Muscle layer of colon (tissue), 2 donors: ENCODE measurements around the gene TMEM132E.
"Not testable (repeated sequence)": the region's sequence is repeated elsewhere in the genome, so short reads cannot be mapped to it uniquely, and the experiment has no call there.

Experiments
- H3K27ac ChIP-seq: one replicate; pipeline ENCODE4 v1.7.0; 2013; ENCODE audit warnings: low read depth, mild to moderate bottlenecking, low read length, moderate library complexity
- H3K27me3 ChIP-seq, 2 donors: one replicate each; pipeline ENCODE4 v1.7.0; 2013; ENCODE audit warnings: low read length in 2 of 2, mild to moderate bottlenecking in 2 of 2; ENCODE audit not compliant: insufficient read depth in 2 of 2, control insufficient read depth in 1 of 2
- H3K36me3 ChIP-seq: one replicate; pipeline ENCODE4 v1.7.0; 2013; ENCODE audit warnings: mild to moderate bottlenecking, low read length; ENCODE audit not compliant: insufficient read depth
- H3K4me1 ChIP-seq: one replicate; pipeline ENCODE4 v1.7.0; 2013; ENCODE audit warnings: mild to moderate bottlenecking, low read length; ENCODE audit not compliant: insufficient read depth
- H3K4me3 ChIP-seq, 2 donors: one replicate each; pipeline ENCODE4 v1.7.0; 2013; ENCODE audit warnings: low read length in 2 of 2, low read depth in 1 of 2, mild to moderate bottlenecking in 1 of 2, moderate library complexity in 1 of 2
- H3K9ac ChIP-seq: one replicate; pipeline ENCODE4 v1.7.0; 2013; ENCODE audit warnings: low read length
- H3K9me3 ChIP-seq: one replicate; pipeline ENCODE4 v1.7.0; 2013; ENCODE audit warnings: mild to moderate bottlenecking, low read length
- donor health status: abdominal sarcoma.
- donor health status: Adenocarcinoma of cecum.

TMEM132E gene, protein sequence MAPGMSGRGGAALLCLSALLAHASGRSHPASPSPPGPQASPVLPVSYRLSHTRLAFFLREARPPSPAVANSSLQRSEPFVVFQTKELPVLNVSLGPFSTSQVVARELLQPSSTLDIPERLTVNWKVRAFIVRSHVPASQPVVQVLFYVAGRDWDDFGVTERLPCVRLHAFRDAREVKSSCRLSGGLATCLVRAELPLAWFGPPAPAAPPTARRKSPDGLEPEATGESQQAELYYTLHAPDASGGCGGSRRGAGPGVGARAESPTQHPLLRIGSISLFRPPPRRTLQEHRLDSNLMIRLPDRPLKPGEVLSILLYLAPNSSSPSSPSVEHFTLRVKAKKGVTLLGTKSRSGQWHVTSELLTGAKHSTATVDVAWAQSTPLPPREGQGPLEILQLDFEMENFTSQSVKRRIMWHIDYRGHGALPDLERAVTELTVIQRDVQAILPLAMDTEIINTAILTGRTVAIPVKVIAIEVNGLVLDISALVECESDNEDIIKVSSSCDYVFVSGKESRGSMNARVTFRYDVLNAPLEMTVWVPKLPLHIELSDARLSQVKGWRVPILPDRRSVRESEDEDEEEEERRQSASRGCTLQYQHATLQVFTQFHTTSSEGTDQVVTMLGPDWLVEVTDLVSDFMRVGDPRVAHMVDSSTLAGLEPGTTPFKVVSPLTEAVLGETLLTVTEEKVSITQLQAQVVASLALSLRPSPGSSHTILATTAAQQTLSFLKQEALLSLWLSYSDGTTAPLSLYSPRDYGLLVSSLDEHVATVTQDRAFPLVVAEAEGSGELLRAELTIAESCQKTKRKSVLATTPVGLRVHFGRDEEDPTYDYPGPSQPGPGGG (N-terminal part only)

GRCh38 chr17:34579017-34579946 is at the start of gene TMEM132E:
Gene TMEM132E (plus strand): TSS chr17:34579582. CDS start chr17:34581077, 1,495 bp downstream.
- Histone ChIP-seq H3K36me3 (no peaks in the 10 kb centered on the region), H3K9me3 (no peaks in the 10 kb centered on the region), H3K4me3 (peak within 1 kb of the TSS; percentile 17 to 63), H3K27me3 (peaks cover 38 to 66% of the 10 kb centered on the region in 2 donors), H3K27ac (no peak within 1 kb of the TSS), H3K9ac (no peak within 1 kb of the TSS), H3K4me1 (peaks cover 21% of the 10 kb centered on the region)

DNA sequence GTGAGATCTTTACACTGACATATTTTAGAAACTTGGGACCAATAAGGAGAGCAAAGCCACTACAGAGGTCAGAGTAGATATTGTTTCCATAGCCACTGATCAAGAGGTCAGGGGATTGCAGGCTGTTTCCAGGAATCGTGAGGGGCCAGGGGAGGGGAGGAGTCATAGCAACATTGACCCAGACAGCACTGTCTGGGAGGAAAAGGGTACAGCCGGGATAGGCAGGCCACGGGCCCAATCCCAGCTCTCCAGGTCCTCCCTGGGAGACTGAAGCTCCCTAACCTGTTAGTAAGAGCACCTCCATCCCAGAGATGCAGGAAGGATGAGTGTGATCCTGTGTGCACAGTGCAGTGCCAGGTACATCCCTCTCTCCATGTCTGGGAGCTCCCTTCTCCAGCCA is 48.5 kb upstream of the TMEM132E start:
- H3K9me3 ChIP-seq, result no peaks in the 10 kb centered on the region
- no peak overlapping the region for H3K9ac ChIP-seq
- H3K27me3 ChIP-seq, result peaks cover 0 to 10% of the 10 kb centered on the region in 2 donors
- H3K4me1 ChIP-seq, result no peaks in the 10 kb centered on the region
- H3K4me3 ChIP-seq, result no peak overlapping the region
- no peak overlapping the region for H3K27ac ChIP-seq
- no peaks in the 10 kb centered on the region for H3K36me3 ChIP-seq

DNA sequence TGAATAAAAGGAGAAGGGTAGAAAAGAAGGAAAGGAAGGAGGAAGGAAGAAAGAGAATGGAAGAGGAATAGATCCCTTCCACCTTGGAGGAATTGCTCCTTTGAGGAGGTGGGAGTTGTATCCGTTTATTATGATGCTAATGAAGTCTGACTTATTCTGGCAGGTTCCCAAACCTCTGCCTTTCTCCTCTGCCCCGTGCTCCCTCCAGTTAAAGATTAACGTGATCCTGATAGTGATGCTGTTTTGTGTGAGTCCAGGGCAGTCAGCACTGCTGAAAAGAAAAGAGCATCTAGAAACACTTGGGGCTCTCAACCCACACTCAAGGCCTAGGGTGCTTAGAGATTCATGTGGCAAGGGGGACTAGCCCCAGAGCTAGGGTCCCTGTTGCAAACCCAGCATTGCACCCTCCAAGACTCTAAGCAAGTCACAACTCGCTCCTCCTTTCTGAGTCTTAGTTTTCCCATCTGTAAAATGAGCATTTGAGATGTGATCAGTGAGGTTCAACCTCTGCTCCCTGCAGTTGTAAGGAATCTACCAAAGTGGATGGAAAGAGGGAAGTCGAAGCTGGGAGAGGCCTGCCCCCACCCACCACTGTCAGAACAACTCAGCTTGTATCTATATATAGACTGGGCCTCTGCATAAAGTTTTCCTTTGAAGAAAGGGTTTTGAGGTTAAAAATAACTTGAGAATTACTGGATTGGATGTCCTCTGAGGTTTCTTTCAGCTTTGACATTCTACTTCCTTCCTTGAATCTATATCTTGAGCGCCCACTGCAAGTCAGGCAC is 46.9 kb upstream of the TMEM132E start:
- Histone ChIP-seq H3K9me3 (no peaks in the 10 kb centered on the region), H3K27me3 (peaks cover 0 to 10% of the 10 kb centered on the region in 2 donors), H3K27ac (no peak overlapping the region), H3K9ac (no peak overlapping the region), H3K4me3 (no peak overlapping the region), H3K4me1 (no peaks in the 10 kb centered on the region), H3K36me3 (no peaks in the 10 kb centered on the region)

- H3K27me3 ChIP-seq, result peaks cover 0 to 4% of the 10 kb centered on the region in 2 donors
- no peak overlapping the region for H3K4me3 ChIP-seq
- no peaks in the 10 kb centered on the region for H3K9me3 ChIP-seq
- no peak overlapping the region for H3K9ac ChIP-seq
- H3K27ac ChIP-seq, result no peak overlapping the region
- no peaks in the 10 kb centered on the region for H3K4me1 ChIP-seq
- H3K36me3 ChIP-seq, result no peaks in the 10 kb centered on the region
These were observed 45.4 kb upstream of the TMEM132E start for GRCh38 chr17:34533806-34534527.

DNA sequence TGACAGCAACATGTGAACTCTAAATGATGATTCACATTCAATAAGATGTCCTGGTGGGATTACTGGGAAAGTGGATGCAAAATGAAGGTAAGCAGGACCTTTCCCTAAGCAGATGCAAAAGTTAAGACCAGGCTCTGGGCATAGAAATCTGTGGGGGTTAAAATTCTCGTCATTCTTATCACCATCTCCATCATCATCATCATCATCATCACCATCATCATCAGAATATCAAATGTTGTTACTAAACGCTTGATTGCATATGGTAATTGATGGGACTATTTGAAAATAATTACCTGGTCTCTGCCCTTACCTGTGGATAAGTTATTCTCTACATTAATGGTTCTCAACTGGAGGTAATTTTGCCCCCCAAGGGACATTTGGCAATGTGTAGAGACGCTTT is 41.9 kb upstream of the TMEM132E start:
- H3K36me3 ChIP-seq, result no peaks in the 10 kb centered on the region
- H3K9me3 ChIP-seq, result no peaks in the 10 kb centered on the region
- no peak overlapping the region for H3K27ac ChIP-seq
- no peak overlapping the region for H3K9ac ChIP-seq
- no peak overlapping the region for H3K4me3 ChIP-seq
- peaks cover 0 to 8% of the 10 kb centered on the region in 2 donors for H3K27me3 ChIP-seq
- no peaks in the 10 kb centered on the region for H3K4me1 ChIP-seq

GRCh38 chr17:34538582-34538981 is 40.8 kb upstream of the TMEM132E start:
- H3K9me3 ChIP-seq, H3K27ac ChIP-seq, H3K9ac ChIP-seq, H3K4me3 ChIP-seq, H3K36me3 ChIP-seq, H3K4me1 ChIP-seq, H3K27me3 ChIP-seq: not testable (repeated sequence)

DNA sequence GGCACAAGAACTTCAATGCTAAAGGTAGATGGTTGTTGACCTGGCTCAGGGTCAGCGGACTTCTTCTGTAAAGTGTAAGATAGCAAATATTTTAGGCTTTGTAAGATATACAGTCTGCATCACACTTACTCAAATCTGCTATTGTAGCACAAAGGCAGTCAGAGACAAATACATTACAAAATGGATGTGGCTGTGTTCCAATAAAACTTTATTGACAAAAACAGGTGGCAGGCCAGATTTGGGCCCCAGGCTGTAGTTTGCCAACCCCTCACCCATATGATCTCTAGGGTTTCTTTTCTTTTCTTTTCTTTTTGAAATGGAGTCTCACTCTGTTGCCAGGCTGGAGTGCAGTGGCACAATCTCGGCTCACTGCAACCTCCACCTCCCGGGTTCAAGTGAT is 39.5 kb upstream of the TMEM132E start:
- Histone ChIP-seq H3K9me3 (no peaks in the 10 kb centered on the region), H3K4me1 (no peaks in the 10 kb centered on the region), H3K27me3 (peaks cover 0 to 8% of the 10 kb centered on the region in 2 donors), H3K27ac (no peak overlapping the region), H3K4me3 (no peak overlapping the region), H3K36me3 (no peaks in the 10 kb centered on the region), H3K9ac (no peak overlapping the region)

GRCh38 chr17:34542700-34543336 is 36.6 kb upstream of the TMEM132E start:
- Histone ChIP-seq H3K9me3 (no peaks in the 10 kb centered on the region), H3K4me1 (no peaks in the 10 kb centered on the region), H3K9ac (no peak overlapping the region), H3K36me3 (no peaks in the 10 kb centered on the region), H3K27me3 (peaks cover 0 to 8% of the 10 kb centered on the region in 2 donors), H3K27ac (no peak overlapping the region), H3K4me3 (no peak overlapping the region)

DNA sequence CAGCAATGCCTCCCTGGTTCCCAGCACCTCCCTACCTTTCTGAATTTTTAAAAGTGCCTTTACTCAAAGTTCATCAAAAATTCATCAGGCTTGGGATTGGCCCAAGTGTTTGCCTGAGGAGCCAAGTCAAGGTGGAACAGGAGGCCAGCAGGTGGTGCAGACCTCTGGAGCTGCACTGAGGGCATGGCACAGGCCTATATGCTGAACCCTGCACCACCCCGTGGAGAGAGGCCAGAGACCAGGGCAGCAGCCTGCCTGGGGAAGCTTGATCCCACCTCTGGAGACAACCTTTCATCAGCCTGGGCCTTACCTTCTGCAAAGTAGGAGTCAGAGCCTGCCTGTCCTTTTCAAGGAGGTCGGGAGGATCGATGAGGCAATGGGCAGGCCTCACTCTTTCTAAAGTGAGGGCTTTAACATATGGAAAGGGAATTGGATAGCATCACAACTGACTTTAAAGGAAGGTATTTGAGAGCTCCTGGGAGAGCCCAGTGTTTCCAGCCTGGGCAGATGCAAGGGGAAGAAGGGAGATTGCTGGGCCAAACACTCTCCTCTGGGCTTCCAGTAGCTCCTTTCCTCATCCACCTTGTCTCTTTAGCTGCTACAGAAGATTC is 31.8 kb upstream of the TMEM132E start:
- H3K36me3 ChIP-seq, result no peaks in the 10 kb centered on the region
- H3K9ac ChIP-seq, result no peak overlapping the region
- no peak overlapping the region for H3K4me3 ChIP-seq
- no peaks in the 10 kb centered on the region for H3K4me1 ChIP-seq
- H3K27ac ChIP-seq, result no peak overlapping the region
- H3K9me3 ChIP-seq, result no peaks in the 10 kb centered on the region
- H3K27me3 ChIP-seq, result no peaks in the 10 kb centered on the region
